Skeletal muscle tissue (tissue), 4 donors: ENCODE results near the gene DHX8. TPM values are rescaled to one million over a fixed set of nuclear protein-coding genes. Genes with fewer than 3 reads are reported as not detected.
A peak's percentile ranks its signal among the peaks of the same experiment; 100 is the strongest.
"Not testable (repeated sequence)": the region's sequence is repeated elsewhere in the genome, so short reads cannot be mapped to it uniquely, and the experiment has no call there.

Source experiments
- H3K27ac ChIP-seq: one replicate; pipeline ENCODE4 v1.7.0; 2013; ENCODE audit warnings: mild to moderate bottlenecking, low read depth, low read length, inconsistent platforms
- H3K27me3 ChIP-seq, 3 donors: one replicate each; pipeline ENCODE4 v1.7.0; 2013; ENCODE audit warnings: low read length in 3 of 3; ENCODE audit not compliant: control insufficient read depth in 3 of 3, insufficient read depth in 3 of 3
- H3K36me3 ChIP-seq, 3 donors: one replicate each; pipeline ENCODE4 v1.7.0; 2013; ENCODE audit warnings: low read length in 3 of 3; ENCODE audit not compliant: control insufficient read depth in 3 of 3, insufficient read depth in 3 of 3
- H3K4me1 ChIP-seq, 3 donors: one replicate each; pipeline ENCODE4 v1.7.0; 2013; ENCODE audit warnings: low read length in 3 of 3, mild to moderate bottlenecking in 3 of 3; ENCODE audit not compliant: control insufficient read depth in 3 of 3, insufficient read depth in 3 of 3
- H3K4me3 ChIP-seq, 3 donors: one replicate each; pipeline ENCODE4 v1.7.0; 2013; ENCODE audit warnings: low read length in 3 of 3
- H3K9ac ChIP-seq, 3 donors: one replicate each; pipeline ENCODE4 v1.7.0; 2013; ENCODE audit warnings: low read length in 3 of 3, mild to moderate bottlenecking in 3 of 3, moderate library complexity in 2 of 3, low read depth in 1 of 3
- H3K9me3 ChIP-seq, 3 donors: one replicate each; pipeline ENCODE4 v1.7.0; 2013; ENCODE audit warnings: low read length in 3 of 3; ENCODE audit not compliant: control insufficient read depth in 3 of 3
- total RNA-seq: library from RNA; depleted of rRNA; stranded (reverse); fragments of >200 nt; gene quantifications from one replicate; pipeline ENCODE4 v1.2.3, GENCODE V29; 2014
- donor health status: Osteomylitis.

The DHX8 gene
- total RNA-seq, 1 donor from 2014 or later, result 23.0 TPM

- H3K4me3 ChIP-seq, H3K9me3 ChIP-seq, H3K27me3 ChIP-seq, H3K27ac ChIP-seq, H3K36me3 ChIP-seq, H3K9ac ChIP-seq: not testable (repeated sequence)
- H3K4me1 ChIP-seq, result peaks cover 6 to 11% (median 9%) of the 10 kb centered on the region in 3 donors
These were observed 23.9 kb upstream of the DHX8 start for GRCh38 chr17:43459878-43460277.

- Histone ChIP-seq H3K36me3 (no peaks in the 10 kb centered on the region), H3K27me3 (peaks cover 0 to 6% (median 0%) of the 10 kb centered on the region in 3 donors), H3K9ac (no peak overlapping the region), H3K4me1 (peaks cover 6 to 11% (median 9%) of the 10 kb centered on the region in 3 donors), H3K4me3 (no peak overlapping the region), H3K27ac (no peak overlapping the region), H3K9me3 (no peaks in the 10 kb centered on the region)
These were observed 22.6 kb upstream of the DHX8 start for GRCh38 chr17:43461185-43461584.

- not testable (repeated sequence) for H3K27me3 ChIP-seq, H3K4me1 ChIP-seq, H3K27ac ChIP-seq, H3K4me3 ChIP-seq, H3K9ac ChIP-seq, H3K36me3 ChIP-seq, H3K9me3 ChIP-seq
These were observed 21.2 kb upstream of the DHX8 start for GRCh38 chr17:43462569-43462968.

GRCh38 chr17:43463241-43463640 is 20.5 kb upstream of the DHX8 start:
- no peak overlapping the region for H3K4me3 ChIP-seq
- H3K27ac ChIP-seq, result no peak overlapping the region
- no peaks in the 10 kb centered on the region for H3K9me3 ChIP-seq
- H3K4me1 ChIP-seq, result peaks cover 4 to 8% (median 7%) of the 10 kb centered on the region in 3 donors
- no peaks in the 10 kb centered on the region for H3K36me3 ChIP-seq
- H3K9ac ChIP-seq, result no peak overlapping the region
- H3K27me3 ChIP-seq, result peaks cover 0 to 6% (median 0%) of the 10 kb centered on the region in 3 donors

GRCh38 chr17:43464046-43464445 is 19.7 kb upstream of the DHX8 start:
- no peaks in the 10 kb centered on the region for H3K9me3 ChIP-seq
- H3K9ac ChIP-seq, result no peak overlapping the region
- H3K27ac ChIP-seq, result no peak overlapping the region
- peaks cover 0 to 6% (median 0%) of the 10 kb centered on the region in 3 donors for H3K27me3 ChIP-seq
- peaks cover 4 to 15% (median 8%) of the 10 kb centered on the region in 3 donors for H3K4me1 ChIP-seq
- H3K36me3 ChIP-seq, result no peaks in the 10 kb centered on the region
- no peak overlapping the region for H3K4me3 ChIP-seq

- H3K9ac ChIP-seq, result no peak overlapping the region
- no peaks in the 10 kb centered on the region for H3K9me3 ChIP-seq
- no peak overlapping the region for H3K4me3 ChIP-seq
- H3K36me3 ChIP-seq, result no peaks in the 10 kb centered on the region
- peaks cover 4 to 19% (median 8%) of the 10 kb centered on the region in 3 donors for H3K4me1 ChIP-seq
- H3K27me3 ChIP-seq, result peaks cover 0 to 6% (median 0%) of the 10 kb centered on the region in 3 donors
- H3K27ac ChIP-seq, result no peak overlapping the region
These were observed 18.7 kb upstream of the DHX8 start for GRCh38 chr17:43465049-43465448.

GRCh38 chr17:43467981-43468581 is 15.7 kb upstream of the DHX8 start:
- no peak overlapping the region for H3K27ac ChIP-seq
- H3K4me3 ChIP-seq, result no peak overlapping the region
- H3K36me3 ChIP-seq, result no peaks in the 10 kb centered on the region
- H3K27me3 ChIP-seq, result peaks cover 0 to 6% (median 0%) of the 10 kb centered on the region in 3 donors
- H3K9me3 ChIP-seq, result no peaks in the 10 kb centered on the region
- peaks cover 4 to 19% (median 8%) of the 10 kb centered on the region in 3 donors for H3K4me1 ChIP-seq
- peak overlapping the region in 1 of 3 donors; percentile 10 for H3K9ac ChIP-seq

- Histone ChIP-seq H3K4me3 (no peak overlapping the region), H3K9ac (no peak overlapping the region), H3K27me3 (peaks cover 0 to 6% (median 0%) of the 10 kb centered on the region in 3 donors), H3K9me3 (no peaks in the 10 kb centered on the region), H3K4me1 (peaks cover 4 to 19% (median 8%) of the 10 kb centered on the region in 3 donors), H3K36me3 (no peaks in the 10 kb centered on the region), H3K27ac (no peak overlapping the region)
These were observed 15.1 kb upstream of the DHX8 start for GRCh38 chr17:43468691-43469139.

GRCh38 chr17:43469145-43469544 is 14.6 kb upstream of the DHX8 start:
- no peaks in the 10 kb centered on the region for H3K36me3 ChIP-seq
- H3K27me3 ChIP-seq, result peaks cover 0 to 6% (median 0%) of the 10 kb centered on the region in 3 donors
- H3K4me1 ChIP-seq, result peaks cover 4 to 19% (median 8%) of the 10 kb centered on the region in 3 donors
- no peaks in the 10 kb centered on the region for H3K9me3 ChIP-seq
- no peak overlapping the region for H3K27ac ChIP-seq
- H3K4me3 ChIP-seq, result no peak overlapping the region
- no peak overlapping the region for H3K9ac ChIP-seq

- Histone ChIP-seq H3K9ac (no peak overlapping the region), H3K36me3 (no peaks in the 10 kb centered on the region), H3K9me3 (no peaks in the 10 kb centered on the region), H3K27me3 (no peaks in the 10 kb centered on the region), H3K4me3 (no peak overlapping the region), H3K4me1 (peaks cover 4 to 19% (median 8%) of the 10 kb centered on the region in 3 donors), H3K27ac (no peak overlapping the region)
These were observed 12.1 kb upstream of the DHX8 start for GRCh38 chr17:43471585-43472160.
